SKM-1 (cell line): ENCODE measurements around the gene DDX41.
"Not testable (repeated sequence)": the region's sequence is repeated elsewhere in the genome, so short reads cannot be mapped to it uniquely, and the experiment has no call there.

Experiments used
- DNase-seq: peaks from one replicate; lab custom pipeline; 2025; ENCODE audit not compliant: unreplicated experiment; lab: John Stamatoyannopoulos, UW

Gene DDX41

GRCh38 chr5:177485753-177486152 lies 31.0 kb downstream of the DDX41 start:
- DNase-seq: not testable (repeated sequence)

GRCh38 chr5:177484902-177485549 lies 31.7 kb downstream of the DDX41 start:
- no peak for DNase-seq

- no peak for DNase-seq
These were observed 32.5 kb downstream of the DDX41 start for GRCh38 chr5:177483994-177484901.

GRCh38 chr5:177483042-177483441 lies 33.7 kb downstream of the DDX41 start:
- no peak for DNase-seq

GRCh38 chr5:177482359-177482795 lies 34.4 kb downstream of the DDX41 start:
- DNase-seq: no peak

DNA sequence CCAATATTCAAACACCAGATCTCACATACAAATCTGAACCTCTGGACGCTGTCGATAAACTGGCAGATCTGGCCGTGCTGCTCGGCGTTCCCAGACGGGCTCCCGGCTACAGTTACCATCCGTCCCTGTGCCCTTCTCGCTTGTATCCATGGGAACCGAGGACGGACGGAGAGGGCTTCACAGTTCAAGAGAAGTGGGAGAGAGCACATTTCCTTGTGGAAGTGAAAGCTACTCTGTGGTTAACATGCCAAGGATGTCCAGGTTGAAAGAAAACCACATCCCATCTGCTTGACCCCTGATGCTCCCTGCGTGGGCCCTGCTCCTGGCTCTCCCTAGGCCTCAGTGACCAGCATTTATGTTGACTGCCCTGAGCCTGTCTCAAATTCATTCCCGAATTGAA lies 37.0 kb downstream of the DDX41 start:
- DNase-seq: no peak

GRCh38 chr5:177478711-177479646 lies 37.8 kb downstream of the DDX41 start:
- DNase-seq: peak; percentile 89

DNA sequence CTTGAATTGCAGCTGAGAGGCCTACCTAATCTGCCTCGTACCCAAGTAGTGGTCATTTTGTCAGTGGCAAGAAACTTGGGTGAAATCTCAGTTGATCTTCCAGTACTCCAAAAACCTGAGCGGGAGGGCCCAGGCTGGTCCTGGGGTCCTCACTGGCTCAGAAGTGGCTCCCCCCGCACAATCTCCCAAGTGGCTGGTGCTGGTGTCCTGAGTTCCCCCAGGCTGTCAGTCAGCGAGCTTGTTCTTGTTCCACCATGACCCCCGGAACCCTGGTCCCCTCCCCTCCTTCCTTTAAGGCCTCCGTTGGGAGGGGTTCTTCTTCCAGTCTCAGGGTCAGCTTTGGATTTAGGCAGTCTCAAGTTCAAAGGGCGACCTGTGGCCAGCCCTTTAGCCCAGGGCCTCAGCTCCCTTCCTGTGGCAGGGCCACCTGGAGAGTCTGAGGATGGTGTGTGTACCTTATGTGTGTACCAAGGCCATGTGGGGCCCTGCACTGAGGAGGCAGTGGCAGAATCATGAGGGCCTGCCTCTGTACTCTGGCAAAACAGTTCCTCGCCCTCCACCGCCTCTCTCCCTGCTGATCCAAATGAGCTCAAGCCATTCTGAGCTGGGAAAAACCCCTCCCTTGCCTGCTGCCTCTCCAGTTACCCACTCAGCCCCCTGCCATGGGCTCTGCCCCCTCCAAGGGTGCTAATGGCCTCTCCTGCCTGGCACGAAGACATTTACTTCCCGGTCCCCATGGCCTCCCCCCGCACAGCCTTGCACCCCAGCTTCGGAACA lies 38.9 kb downstream of the DDX41 start:
- DNase-seq: no peak

DNA sequence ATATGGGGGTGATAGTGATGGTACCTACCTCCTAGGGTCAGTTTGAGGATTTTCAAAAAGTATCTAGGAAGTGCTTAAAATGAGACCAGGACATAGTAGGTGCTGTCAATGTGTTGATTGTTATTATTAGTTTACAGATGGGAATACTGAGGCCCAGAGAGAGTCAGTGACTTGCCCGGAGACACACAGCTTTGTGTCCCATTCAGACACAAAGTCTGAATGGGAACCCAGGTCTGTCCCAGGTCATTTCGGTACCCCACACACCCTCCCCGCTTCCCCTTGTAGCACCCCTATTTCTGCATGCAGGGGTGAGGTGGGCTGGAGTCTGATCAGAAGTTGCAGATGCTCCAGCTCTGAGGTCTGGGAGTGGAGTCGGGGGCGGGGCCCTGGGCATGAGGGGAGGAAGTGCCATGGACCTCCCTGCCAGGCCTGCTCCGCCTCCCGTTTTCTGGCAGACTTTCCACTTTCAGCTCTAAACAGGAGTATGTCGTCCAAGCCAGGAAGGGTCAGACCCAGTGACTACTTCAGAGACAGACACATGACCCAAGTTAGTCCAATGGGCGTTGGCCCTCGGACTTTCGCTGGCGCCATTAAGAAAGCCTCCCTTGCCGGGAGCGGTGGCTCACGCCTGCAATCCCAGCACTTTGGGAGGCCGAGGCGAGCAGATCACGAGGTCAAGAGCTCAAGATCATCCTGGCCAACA lies 40.1 kb downstream of the DDX41 start:
- DNase-seq: no peak

DNA sequence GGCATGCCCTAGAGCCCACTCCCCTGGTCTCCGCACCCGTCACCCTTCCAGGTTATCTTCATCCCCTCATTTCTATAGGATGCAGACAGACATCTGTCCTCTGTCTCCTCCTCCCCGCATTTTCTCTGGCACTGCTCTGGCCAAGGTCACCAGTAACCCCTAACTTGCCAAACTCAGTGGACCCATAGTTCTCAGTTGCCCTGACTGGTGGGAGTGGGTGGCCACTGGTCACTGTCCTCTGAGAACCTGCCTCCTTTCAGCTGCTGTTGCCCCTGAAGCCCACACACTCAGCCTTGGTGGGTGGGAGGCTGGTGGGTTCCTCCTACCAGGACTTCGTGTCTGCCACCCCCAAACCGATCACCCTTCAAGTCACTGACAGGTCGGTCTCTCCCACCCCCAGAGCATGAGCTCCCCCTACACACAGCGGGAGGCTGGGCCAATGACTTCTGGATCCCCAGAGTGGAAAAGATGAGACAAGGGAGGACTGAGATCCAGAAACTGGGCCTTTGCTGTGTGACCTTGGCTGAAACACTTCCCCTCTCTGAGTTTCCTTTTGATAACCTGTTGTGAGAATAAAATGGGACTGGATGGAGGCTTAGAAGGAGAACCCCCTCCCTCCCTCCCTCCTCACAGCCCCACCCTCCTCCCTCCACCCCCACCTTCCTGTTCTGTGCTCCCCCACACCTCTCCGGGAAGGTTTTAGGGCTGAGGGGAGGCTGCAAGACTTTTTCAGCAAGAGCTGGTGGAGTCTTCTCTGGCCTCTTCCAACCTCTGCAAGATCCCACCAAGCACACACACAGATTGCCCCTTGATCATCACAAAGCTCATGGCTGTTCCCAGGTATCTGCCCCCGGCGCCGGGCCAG lies 41.0 kb downstream of the DDX41 start:
- DNase-seq: no peak

- DNase-seq: no peak
These were observed 41.8 kb downstream of the DDX41 start for GRCh38 chr5:177474846-177475562.

- DNase-seq: no peak
These were observed 42.7 kb downstream of the DDX41 start for GRCh38 chr5:177474002-177474476.

GRCh38 chr5:177473443-177474001 lies 43.2 kb downstream of the DDX41 start, which contains the start of gene DBN1:
Gene DBN1 (minus strand): TSS chr5:177473634. CDS start chr5:177473521, 113 bp downstream.
- no peak for DNase-seq

DNA sequence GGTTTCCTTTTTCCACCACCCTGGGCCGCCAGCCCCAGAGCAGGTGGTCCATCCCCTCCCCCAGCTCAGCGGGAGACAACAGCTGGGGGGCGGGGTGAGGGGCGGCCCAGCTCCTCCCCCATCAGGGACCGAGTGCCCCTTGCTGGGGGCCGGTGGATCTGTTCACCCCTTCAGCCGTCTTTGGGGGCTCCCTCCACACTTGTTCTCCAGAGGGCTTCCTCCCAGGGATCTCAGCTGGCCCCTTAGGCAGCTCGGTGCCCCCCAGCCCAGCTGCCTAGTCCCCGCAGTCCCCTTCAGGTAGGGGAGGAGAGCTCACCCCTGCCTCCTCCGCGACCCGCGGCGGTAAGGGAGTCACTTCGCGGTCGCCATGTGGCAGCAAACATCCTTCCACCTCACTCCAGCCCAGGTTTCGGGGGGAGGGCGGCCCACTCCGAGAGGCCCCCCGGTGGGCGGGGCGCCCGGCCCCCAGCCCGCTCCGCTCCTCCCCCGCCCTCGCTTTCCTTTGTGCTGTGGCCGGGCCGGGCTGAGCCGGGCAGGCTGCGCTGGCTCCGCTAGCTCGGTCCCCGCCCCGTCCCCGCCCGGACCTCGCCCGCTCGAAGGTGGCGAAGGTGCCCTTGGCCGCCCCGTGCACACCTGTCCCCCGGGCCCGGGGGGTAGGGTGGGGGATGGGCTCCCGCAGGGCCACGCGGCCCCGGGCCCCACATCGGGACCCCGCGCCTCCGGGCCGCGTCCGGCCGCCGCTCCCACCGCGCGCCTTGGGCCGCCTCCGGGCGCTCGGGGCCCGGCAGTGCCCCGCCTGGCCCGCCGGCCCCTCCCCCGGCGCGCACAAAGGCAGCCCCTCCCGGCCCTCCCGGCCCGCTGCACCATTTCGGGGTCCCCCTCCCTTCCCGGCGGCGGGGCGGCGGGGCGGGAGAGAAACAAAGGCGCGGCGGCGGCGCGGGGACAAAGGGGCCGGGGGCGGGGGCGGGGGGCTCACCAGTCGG lies 44.0 kb downstream of the DDX41 start:
- no peak for DNase-seq

- no peak for DNase-seq
These were observed 45.0 kb downstream of the DDX41 start for GRCh38 chr5:177471610-177472356.
